Keratinocyte (primary cell): ENCODE measurements around the gene ATP8A1. TPM values are rescaled to one million over a fixed set of nuclear protein-coding genes. Genes with fewer than 3 reads are reported as not detected.
"Not testable (repeated sequence)": the region's sequence is repeated elsewhere in the genome, so short reads cannot be mapped to it uniquely, and the experiment has no call there.

Source experiments
- DNase-seq: peaks from one replicate; pipeline ENCODE4 v3.0.0-alpha.2; 2011; ENCODE audit warnings: low read depth, missing footprints, low spot score
- FAIRE-seq: peaks from 2 replicates; lab custom pipeline; 2011; peaks lifted over from hg19 to GRCh38; lab: Jason Lieb, UNC
- H2AFZ ChIP-seq: 2 replicates; pipeline ENCODE4 v1.6.0; 2012; ENCODE audit warnings: low read length, control low read depth, inconsistent platforms; ENCODE audit not compliant: control insufficient read depth
- H3K27ac ChIP-seq: 2 replicates; pipeline ENCODE4 v1.5.1; 2011; ENCODE audit warnings: low read length; ENCODE audit not compliant: control insufficient read depth, insufficient read depth
- H3K27me3 ChIP-seq: 3 replicates; pipeline ENCODE4 v1.6.0; 2011; ENCODE audit warnings: low read length; ENCODE audit not compliant: control insufficient read depth, insufficient read depth; ENCODE audit errors: extremely low read depth
- H3K36me3 ChIP-seq, 2 experiments: 2 replicates in 1 of 2; 3 replicates in 1 of 2; pipeline ENCODE4 v1.5.1; 2011; ENCODE audit warnings: low read length in 2 of 2, mild to moderate bottlenecking in 1 of 2; ENCODE audit not compliant: control insufficient read depth in 2 of 2, insufficient read depth in 2 of 2; ENCODE audit errors: extremely low read depth in 1 of 2
- H3K4me1 ChIP-seq: 3 replicates; pipeline ENCODE4 v1.5.1; 2011; ENCODE audit warnings: low read length; ENCODE audit not compliant: control insufficient read depth, insufficient read depth; ENCODE audit errors: extremely low read depth
- H3K4me2 ChIP-seq: 3 replicates; pipeline ENCODE4 v1.6.0; 2011; ENCODE audit warnings: low read depth, low read length; ENCODE audit not compliant: control insufficient read depth, insufficient read depth; ENCODE audit errors: extremely low read depth
- H3K4me3 ChIP-seq, 3 experiments: fragments of 200-600 bp in 1 of 3; sonication (generic) in 1 of 3; 2 replicates in 2 of 3; 3 replicates in 1 of 3; pipeline ENCODE4 v1.5.1; 2011 to 2016; ENCODE audit warnings: low read length in 3 of 3, mild to moderate bottlenecking in 3 of 3, control low read depth in 2 of 3, inconsistent platforms in 1 of 3, low read depth in 1 of 3, mixed read lengths in 1 of 3, mixed run types in 1 of 3, moderate library complexity in 1 of 3; ENCODE audit not compliant: control insufficient read depth in 2 of 3, insufficient read depth in 2 of 3; ENCODE audit errors: extremely low read depth in 1 of 3
- H3K79me2 ChIP-seq: 2 replicates; pipeline ENCODE4 v1.6.0; 2012; ENCODE audit warnings: low read length; ENCODE audit not compliant: control insufficient read depth, insufficient read depth
- H3K9ac ChIP-seq: 3 replicates; pipeline ENCODE4 v1.6.0; 2011; ENCODE audit warnings: low read length; ENCODE audit not compliant: control insufficient read depth, insufficient read depth; ENCODE audit errors: extremely low read depth
- H3K9me1 ChIP-seq: 3 replicates; pipeline ENCODE4 v1.6.0; 2011; ENCODE audit warnings: low read length; ENCODE audit not compliant: control insufficient read depth, insufficient read depth; ENCODE audit errors: extremely low read depth
- H3K9me3 ChIP-seq: 2 replicates; pipeline ENCODE4 v1.5.1; 2012; ENCODE audit warnings: low read depth, low read length; ENCODE audit not compliant: control insufficient read depth
- H4K20me1 ChIP-seq: 3 replicates; pipeline ENCODE4 v1.6.0; 2011; ENCODE audit warnings: low read length; ENCODE audit not compliant: control insufficient read depth, insufficient read depth; ENCODE audit errors: extremely low read depth
- EZH2 ChIP-seq: IDR thresholded peaks from one replicate; pipeline ENCODE4 v1.6.1; 2012; ENCODE audit warnings: inconsistent platforms, mild to moderate bottlenecking, low read length, moderate library complexity
- dilution Hi-C: fragments of 300-500 bp; cut with MboI; formaldehyde crosslinking; loops from one replicate; pipeline ENCODE4 v1.7.0; 2020; ENCODE audit warnings: low sequenced_read_pairs; ENCODE audit not compliant: extremely low pct_ligation_motif_present
- polyA plus RNA-seq, 5 experiments: library from polyadenylated mRNA; depleted of rRNA in 3 of 5; stranded (reverse) in 3 of 5; stranded (forward) in 1 of 5; unstranded in 1 of 5; fragments of >200 nt; gene quantifications; 1 replicate in 1 of 5; 2 replicates in 3 of 5; 3 replicates in 1 of 5; pipeline versions ENCODE4 v1.2.1 to v1.2.3, GENCODE V29; 2011 to 2012; ENCODE audit warnings: missing spikeins in 2 of 5, low read depth in 1 of 5, low replicate concordance in 1 of 5
- TF ChIP-seq, protein P1 (sequence below), 3 experiments: IDR thresholded peaks in 1 of 3; conservative IDR thresholded peaks in 1 of 3; optimal IDR thresholded peaks in 1 of 3; 2 replicates in 2 of 3; 3 replicates in 1 of 3; pipeline versions ENCODE3 to v1.5.1; 2011; ENCODE audit warnings: low read length in 3 of 3, mild to moderate bottlenecking in 3 of 3, moderate library complexity in 2 of 3, control low read depth in 1 of 3, inconsistent platforms in 1 of 3; ENCODE audit not compliant: insufficient read depth in 2 of 3; ENCODE audit errors: extremely low read depth in 1 of 3

Gene ATP8A1
- polyA plus RNA-seq, 1 donor (not counting 4 experiments of a cell fraction or from before 2014, with no cell fraction given) = 0.20 TPM

DNA sequence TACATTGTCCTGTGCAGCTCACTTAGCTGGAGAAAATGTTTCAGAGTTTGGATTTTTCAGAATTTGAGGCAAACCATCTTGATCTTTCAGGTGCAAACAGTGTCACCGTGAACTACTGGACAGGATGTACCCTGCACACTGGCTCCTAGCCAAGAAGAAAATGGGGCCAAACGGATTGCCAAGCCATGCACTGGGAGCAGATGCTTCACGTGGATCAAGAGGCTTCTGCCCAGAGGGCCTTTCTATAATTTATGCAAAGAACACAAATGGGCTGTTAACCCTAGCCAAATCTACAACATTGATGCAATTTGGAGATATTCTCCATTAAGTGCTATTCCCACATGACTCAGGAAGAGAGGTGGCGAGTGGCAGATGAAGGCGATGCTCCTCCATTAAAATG lies 46.9 kb upstream of the ATP8A1 start:
- no peak overlapping the region for H3K4me3 ChIP-seq
- dilution Hi-C loops = no loop called here
- no peaks in the 10 kb centered on the region for H3K4me1 ChIP-seq
- H3K9me1 ChIP-seq = no peaks in the 10 kb centered on the region
- no peak overlapping the region for H3K4me2 ChIP-seq
- H3K27me3 ChIP-seq = no peaks in the 10 kb centered on the region
- H3K9ac ChIP-seq = no peak overlapping the region
- no peaks in the 10 kb centered on the region for H3K36me3 ChIP-seq
- DNase-seq (no peak), FAIRE-seq (no peak)
- TF ChIP-seq, protein P1, sequence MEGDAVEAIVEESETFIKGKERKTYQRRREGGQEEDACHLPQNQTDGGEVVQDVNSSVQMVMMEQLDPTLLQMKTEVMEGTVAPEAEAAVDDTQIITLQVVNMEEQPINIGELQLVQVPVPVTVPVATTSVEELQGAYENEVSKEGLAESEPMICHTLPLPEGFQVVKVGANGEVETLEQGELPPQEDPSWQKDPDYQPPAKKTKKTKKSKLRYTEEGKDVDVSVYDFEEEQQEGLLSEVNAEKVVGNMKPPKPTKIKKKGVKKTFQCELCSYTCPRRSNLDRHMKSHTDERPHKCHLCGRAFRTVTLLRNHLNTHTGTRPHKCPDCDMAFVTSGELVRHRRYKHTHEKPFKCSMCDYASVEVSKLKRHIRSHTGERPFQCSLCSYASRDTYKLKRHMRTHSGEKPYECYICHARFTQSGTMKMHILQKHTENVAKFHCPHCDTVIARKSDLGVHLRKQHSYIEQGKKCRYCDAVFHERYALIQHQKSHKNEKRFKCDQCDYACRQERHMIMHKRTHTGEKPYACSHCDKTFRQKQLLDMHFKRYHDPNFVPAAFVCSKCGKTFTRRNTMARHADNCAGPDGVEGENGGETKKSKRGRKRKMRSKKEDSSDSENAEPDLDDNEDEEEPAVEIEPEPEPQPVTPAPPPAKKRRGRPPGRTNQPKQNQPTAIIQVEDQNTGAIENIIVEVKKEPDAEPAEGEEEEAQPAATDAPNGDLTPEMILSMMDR (optimal IDR thresholded peaks at IDR 0.05 in 1 of 3, IDR thresholded peaks at IDR 0.05 in 1 of 3, conservative IDR thresholded peaks at IDR 0.05 in 1 of 3; ENCODE audit: extremely low read depth in 1 of 3, insufficient read depth in 2 of 3, low read length in 3 of 3) = no peak
- TF ChIP-seq EZH2 = no peak
- no peaks in the 10 kb centered on the region for H3K9me3 ChIP-seq
- no peak overlapping the region for H2AFZ ChIP-seq
- no peaks in the 10 kb centered on the region for H4K20me1 ChIP-seq
- no peaks in the 10 kb centered on the region for H3K79me2 ChIP-seq
- no peak overlapping the region for H3K27ac ChIP-seq

DNA sequence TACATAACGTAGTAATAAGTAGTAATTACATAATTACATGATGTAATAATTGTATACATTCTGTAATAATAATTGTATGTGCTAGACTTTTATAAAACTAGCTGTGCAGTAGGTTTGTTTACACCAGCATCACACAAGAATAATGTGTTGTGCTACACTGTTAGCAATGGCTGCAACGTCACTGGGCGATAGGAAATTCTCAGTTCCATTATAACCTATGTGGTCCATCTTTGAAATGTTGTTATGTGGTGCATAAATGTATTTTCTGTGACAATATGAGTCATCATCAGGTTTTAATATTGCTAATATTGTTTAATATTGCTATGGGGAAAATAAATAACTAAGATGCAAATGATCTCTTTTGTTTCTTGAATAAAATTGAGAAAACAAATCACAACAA lies 46.0 kb upstream of the ATP8A1 start:
- H2AFZ ChIP-seq = no peak overlapping the region
- H4K20me1 ChIP-seq = no peaks in the 10 kb centered on the region
- DNase-seq (no peak), FAIRE-seq (no peak)
- no peaks in the 10 kb centered on the region for H3K9me3 ChIP-seq
- no peak overlapping the region for H3K4me2 ChIP-seq
- no peak overlapping the region for H3K4me3 ChIP-seq
- H3K27me3 ChIP-seq = no peaks in the 10 kb centered on the region
- H3K4me1 ChIP-seq = no peaks in the 10 kb centered on the region
- H3K27ac ChIP-seq = no peak overlapping the region
- no peaks in the 10 kb centered on the region for H3K9me1 ChIP-seq
- H3K36me3 ChIP-seq = no peaks in the 10 kb centered on the region
- TF ChIP-seq, protein P1 (optimal IDR thresholded peaks at IDR 0.05 in 1 of 3, IDR thresholded peaks at IDR 0.05 in 1 of 3, conservative IDR thresholded peaks at IDR 0.05 in 1 of 3; ENCODE audit: extremely low read depth in 1 of 3, insufficient read depth in 2 of 3, low read length in 3 of 3) = no peak
- TF ChIP-seq EZH2 = no peak
- dilution Hi-C loops = no loop called here
- no peaks in the 10 kb centered on the region for H3K79me2 ChIP-seq
- no peak overlapping the region for H3K9ac ChIP-seq

DNA sequence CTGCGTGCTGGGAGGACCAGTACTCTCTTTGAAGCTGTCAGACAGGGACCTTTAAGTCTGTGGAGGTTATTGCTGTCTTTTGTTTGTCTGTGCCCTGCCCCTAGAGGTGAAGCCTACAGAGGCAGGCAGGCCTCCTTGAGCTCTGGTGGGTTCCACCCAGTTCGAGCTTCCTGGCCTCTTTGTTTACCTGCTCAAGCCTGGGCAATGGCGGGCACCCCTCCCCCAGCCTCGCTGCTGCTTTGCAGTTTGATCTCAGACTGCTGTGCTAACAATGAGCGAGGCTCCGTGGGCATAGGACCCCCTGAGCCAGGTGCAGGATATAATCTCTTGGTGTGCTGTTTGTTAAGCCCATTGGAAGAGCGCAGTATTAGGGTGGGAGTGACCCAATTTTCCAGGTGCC lies 44.9 kb upstream of the ATP8A1 start:
- H3K27me3 ChIP-seq, FAIRE-seq, H4K20me1 ChIP-seq, H3K4me1 ChIP-seq, H3K4me2 ChIP-seq, H3K27ac ChIP-seq, H3K9me3 ChIP-seq, H2AFZ ChIP-seq, H3K79me2 ChIP-seq, H3K9me1 ChIP-seq, dilution Hi-C loops, H3K4me3 ChIP-seq, DNase-seq, H3K36me3 ChIP-seq, H3K9ac ChIP-seq: not testable (repeated sequence)
